HepG2 (cell line): ENCODE measurements around the gene FKBP10. TPM values are rescaled to one million over a fixed set of nuclear protein-coding genes. Genes with fewer than 3 reads are reported as not detected.

Experiments
- HOXA5 ChIP-seq: sonication (generic); formaldehyde crosslinking; IDR thresholded peaks from 2 replicates; pipeline ENCODE4 v1.4.0; 2020; ENCODE audit warnings: missing genetic modification reagents
- KLF12 ChIP-seq: sonication (generic); formaldehyde crosslinking; IDR thresholded peaks from 2 replicates; pipeline ENCODE4 v1.4.0; 2020; ENCODE audit warnings: missing genetic modification reagents, borderline replicate concordance
- KLF13 ChIP-seq: sonication (generic); formaldehyde crosslinking; IDR thresholded peaks from 2 replicates; pipeline ENCODE4 v1.4.0; 2020; ENCODE audit warnings: mild to moderate bottlenecking, missing genetic modification reagents
- REL ChIP-seq: sonication (generic); formaldehyde crosslinking; conservative IDR thresholded peaks from 2 replicates; pipeline ENCODE4 v1.8.0; 2022; ENCODE audit warnings: mild to moderate bottlenecking, missing genetic modification reagents, moderate library complexity
- REPIN1 ChIP-seq: sonication (generic); formaldehyde crosslinking; IDR thresholded peaks from 2 replicates; pipeline ENCODE4 v1.8.0; 2022; ENCODE audit warnings: missing genetic modification reagents, low read depth, mild to moderate bottlenecking, borderline replicate concordance
- RFXANK ChIP-seq: IDR thresholded peaks from 2 replicates; pipeline ENCODE4 v1.6.1; 2016
- SALL1 ChIP-seq: sonication (generic); formaldehyde crosslinking; IDR thresholded peaks from 2 replicates; pipeline ENCODE4 v1.8.0; 2022; ENCODE audit warnings: mild to moderate bottlenecking, missing genetic modification reagents
- SMAD1 ChIP-seq: sonication (generic); formaldehyde crosslinking; IDR thresholded peaks from 2 replicates; pipeline ENCODE4 v1.4.0; 2020; ENCODE audit warnings: missing genetic modification reagents, low read depth, mild to moderate bottlenecking, borderline replicate concordance
- SMARCC2 ChIP-seq: fragments of 450-650 bp; IDR thresholded peaks from 2 replicates; pipeline ENCODE4 v1.6.1; 2017; ENCODE audit warnings: antibody characterized with exemption, mild to moderate bottlenecking
- SNRNP70 ChIP-seq: fragments of 200-400 bp; formaldehyde crosslinking; IDR thresholded peaks from 2 replicates; pipeline ENCODE4 v1.6.1; 2017; ENCODE audit warnings: mild to moderate bottlenecking, low read depth, low read length, moderate library complexity
- TEF ChIP-seq: sonication (generic); formaldehyde crosslinking; IDR thresholded peaks from 2 replicates; pipeline ENCODE4 v1.5.0; 2020; ENCODE audit warnings: missing genetic modification reagents
- WIZ ChIP-seq: sonication (generic); formaldehyde crosslinking; IDR thresholded peaks from 2 replicates; pipeline ENCODE4 v1.5.1; 2020; ENCODE audit warnings: mild to moderate bottlenecking, missing genetic modification reagents
- YY1 ChIP-seq: IDR thresholded peaks from 2 replicates; pipeline ENCODE4 v1.6.1; 2011; ENCODE audit warnings: low read length, low read depth, moderate library complexity, mild to moderate bottlenecking; ENCODE audit not compliant: insufficient read depth, insufficient replicate concordance
- ZBTB7A ChIP-seq: sonication (generic); formaldehyde crosslinking; IDR thresholded peaks from 2 replicates; pipeline ENCODE4 v1.8.0; 2022; ENCODE audit warnings: mild to moderate bottlenecking, missing genetic modification reagents
- ZNF124 ChIP-seq: sonication (generic); formaldehyde crosslinking; IDR thresholded peaks from 2 replicates; pipeline ENCODE4 v1.4.0; 2020; ENCODE audit warnings: missing genetic modification reagents
- ZNF256 ChIP-seq: sonication (generic); formaldehyde crosslinking; conservative IDR thresholded peaks from 2 replicates; pipeline ENCODE4 v1.4.0; 2020; ENCODE audit warnings: missing genetic modification reagents
- ZNF335 ChIP-seq: sonication (generic); formaldehyde crosslinking; IDR thresholded peaks from 2 replicates; pipeline ENCODE4 v1.4.0; 2020; ENCODE audit warnings: missing genetic modification reagents
- ZNF350 ChIP-seq: sonication (generic); formaldehyde crosslinking; IDR thresholded peaks from 2 replicates; pipeline ENCODE4 v1.4.0; 2020; ENCODE audit warnings: mild to moderate bottlenecking, low read depth, missing genetic modification reagents, borderline replicate concordance
- ZNF484 ChIP-seq: sonication (generic); formaldehyde crosslinking; IDR thresholded peaks from 2 replicates; pipeline ENCODE4 v1.5.1; 2020; ENCODE audit warnings: mild to moderate bottlenecking, low read depth, missing genetic modification reagents, borderline replicate concordance
- ZNF549 ChIP-seq: sonication (generic); formaldehyde crosslinking; IDR thresholded peaks from 2 replicates; pipeline ENCODE4 v1.5.0; 2020; ENCODE audit warnings: missing genetic modification reagents
- ZNF556 ChIP-seq: sonication (generic); formaldehyde crosslinking; IDR thresholded peaks from 2 replicates; pipeline ENCODE4 v1.4.0; 2020; ENCODE audit warnings: mild to moderate bottlenecking, missing genetic modification reagents, borderline replicate concordance
- ZNF83 ChIP-seq: sonication (generic); formaldehyde crosslinking; IDR thresholded peaks from 2 replicates; pipeline ENCODE4 v1.4.0; 2020; ENCODE audit warnings: missing genetic modification reagents, mild to moderate bottlenecking, borderline replicate concordance
- polyA plus RNA-seq, 8 experiments: library from polyadenylated mRNA; depleted of rRNA in 3 of 8; stranded (reverse) in 7 of 8; unstranded in 1 of 8; fragments of >200 nt; fragmentation: Illumina TruSeq in 4 of 8; extraction: Trizol in 4 of 8; gene quantifications; 2 replicates each; pipeline versions ENCODE4 v1.2.1 to v1.2.3, GENCODE V29; 2011 to 2016; ENCODE audit warnings: low read depth in 4 of 8, missing spikeins in 1 of 8, mixed read lengths in 1 of 8; ENCODE audit not compliant: insufficient read depth in 1 of 8
- total RNA-seq, 5 experiments: library from RNA; depleted of rRNA; stranded (reverse); fragments of >200 nt; fragmentation: Illumina TruSeq; extraction: Trizol; gene quantifications; 2 replicates each; pipeline ENCODE4 v1.2.3, GENCODE V29; 2016; ENCODE audit warnings: low read depth in 1 of 5
- TF ChIP-seq, protein P1 (sequence below): sonication (generic); formaldehyde crosslinking; IDR thresholded peaks from 2 replicates; pipeline ENCODE4 v1.5.0; 2020; ENCODE audit warnings: missing genetic modification reagents
- TF ChIP-seq, protein P2 (sequence below): sonication (generic); formaldehyde crosslinking; IDR thresholded peaks from 2 replicates; pipeline ENCODE4 v1.5.0; 2020; ENCODE audit warnings: missing genetic modification reagents

The FKBP10 gene
- total and polyA plus RNA-seq, 2 of the 13 experiments (the other 11 are each of a cell fraction or from before 2014, with no cell fraction given) = 149 to 573 TPM

DNA sequence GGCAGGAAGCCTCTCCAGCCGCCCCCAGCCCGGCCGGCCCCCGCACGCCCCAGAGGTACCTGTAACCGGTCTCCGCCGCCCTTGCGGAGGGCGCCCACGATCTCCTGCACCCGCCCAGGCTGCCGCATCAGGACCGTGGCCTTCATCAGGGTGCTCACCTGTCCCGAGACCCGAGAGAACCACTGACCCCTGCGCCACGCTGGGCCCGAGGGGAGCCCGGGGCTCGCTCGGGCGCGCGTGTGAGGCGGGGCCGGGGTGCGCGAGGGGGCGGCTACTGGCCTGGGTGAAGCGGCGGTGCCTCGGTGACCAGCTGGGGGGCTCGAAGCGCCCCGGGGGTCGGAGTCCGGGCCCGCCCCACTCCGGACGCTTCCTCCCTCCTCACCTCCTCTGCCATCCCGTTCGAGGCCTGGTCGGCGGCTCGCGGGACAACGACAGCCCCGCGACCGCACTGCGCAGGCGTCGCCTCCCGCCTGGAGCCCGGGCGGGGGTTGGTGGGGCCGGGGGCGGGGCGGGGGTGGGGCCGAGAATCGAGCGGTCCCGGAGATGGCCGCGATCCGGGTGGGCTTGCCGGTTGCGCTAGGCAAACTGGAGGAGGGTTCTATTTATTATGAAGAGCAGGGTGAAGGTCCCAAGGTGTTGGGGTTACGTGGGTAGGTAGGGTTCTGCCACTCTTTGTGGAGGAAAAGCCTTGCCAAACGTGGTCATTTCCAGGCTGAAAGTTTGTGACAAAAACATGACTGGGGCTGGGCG, 23.2 kb downstream of the FKBP10 start, which contains the start of gene NT5C3B (continued):
- TF ChIP-seq ZNF556 (CRISPR knock-in tag) (no peak; the same call in 1 of the 2 replicates), SALL1 (CRISPR knock-in tag) (peak; percentile 36; the same call in 1 of the 2 replicates), SNRNP70 (no peak), SMAD1 (0 out of 2 replicates have a peak, but pooled peaks have one; percentile 16), ZNF350 (no peak), RFXANK (0 out of 2 replicates have a peak, but pooled peaks have one; percentile 3), ZBTB7A (peak; percentile 55; the same call in 1 of the 2 replicates), YY1 (peak; percentile 7), ZNF256 (CRISPR knock-in tag) (no peak), WIZ (peak; percentile 60; the same call in 1 of the 2 replicates), KLF13 (0 out of 2 replicates have a peak, but pooled peaks have one; percentile 54), ZNF549 (CRISPR knock-in tag) (no peak), SMARCC2 (no peak), TEF (CRISPR knock-in tag) (no peak), ZNF124 (CRISPR knock-in tag) (no peak), HOXA5 (CRISPR knock-in tag) (peak; percentile 53), KLF12 (CRISPR knock-in tag) (no peak), REL (CRISPR knock-in tag) (peak; percentile 82; the same call in 1 of the 2 replicates), ZNF484 (CRISPR knock-in tag) (no peak), ZNF83 (CRISPR knock-in tag) (no peak), ZNF335 (CRISPR knock-in tag) (no peak), REPIN1 (CRISPR knock-in tag) (no peak)
- TF ChIP-seq, protein P1, sequence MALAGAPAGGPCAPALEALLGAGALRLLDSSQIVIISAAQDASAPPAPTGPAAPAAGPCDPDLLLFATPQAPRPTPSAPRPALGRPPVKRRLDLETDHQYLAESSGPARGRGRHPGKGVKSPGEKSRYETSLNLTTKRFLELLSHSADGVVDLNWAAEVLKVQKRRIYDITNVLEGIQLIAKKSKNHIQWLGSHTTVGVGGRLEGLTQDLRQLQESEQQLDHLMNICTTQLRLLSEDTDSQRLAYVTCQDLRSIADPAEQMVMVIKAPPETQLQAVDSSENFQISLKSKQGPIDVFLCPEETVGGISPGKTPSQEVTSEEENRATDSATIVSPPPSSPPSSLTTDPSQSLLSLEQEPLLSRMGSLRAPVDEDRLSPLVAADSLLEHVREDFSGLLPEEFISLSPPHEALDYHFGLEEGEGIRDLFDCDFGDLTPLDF = 0 out of 2 replicates have a peak, but pooled peaks have one; percentile 20
- TF ChIP-seq, protein P2, sequence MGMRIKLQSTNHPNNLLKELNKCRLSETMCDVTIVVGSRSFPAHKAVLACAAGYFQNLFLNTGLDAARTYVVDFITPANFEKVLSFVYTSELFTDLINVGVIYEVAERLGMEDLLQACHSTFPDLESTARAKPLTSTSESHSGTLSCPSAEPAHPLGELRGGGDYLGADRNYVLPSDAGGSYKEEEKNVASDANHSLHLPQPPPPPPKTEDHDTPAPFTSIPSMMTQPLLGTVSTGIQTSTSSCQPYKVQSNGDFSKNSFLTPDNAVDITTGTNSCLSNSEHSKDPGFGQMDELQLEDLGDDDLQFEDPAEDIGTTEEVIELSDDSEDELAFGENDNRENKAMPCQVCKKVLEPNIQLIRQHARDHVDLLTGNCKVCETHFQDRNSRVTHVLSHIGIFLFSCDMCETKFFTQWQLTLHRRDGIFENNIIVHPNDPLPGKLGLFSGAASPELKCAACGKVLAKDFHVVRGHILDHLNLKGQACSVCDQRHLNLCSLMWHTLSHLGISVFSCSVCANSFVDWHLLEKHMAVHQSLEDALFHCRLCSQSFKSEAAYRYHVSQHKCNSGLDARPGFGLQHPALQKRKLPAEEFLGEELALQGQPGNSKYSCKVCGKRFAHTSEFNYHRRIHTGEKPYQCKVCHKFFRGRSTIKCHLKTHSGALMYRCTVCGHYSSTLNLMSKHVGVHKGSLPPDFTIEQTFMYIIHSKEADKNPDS (CRISPR knock-in tag) = no peak
